Upper lobe of left lung (tissue), 6 donors: ENCODE results near the gene CAMK1. TPM values are rescaled to one million over a fixed set of nuclear protein-coding genes. Genes with fewer than 3 reads are reported as not detected.

ENCODE experiments used
- ATAC-seq, 2 donors: fragments of 200-7000 bp; cut with Tn5 transposase; one replicate each; pipeline ENCODE4 v1.9.1; 2022; ENCODE audit warnings: mild to moderate bottlenecking in 2 of 2, moderate library complexity in 2 of 2; ENCODE audit not compliant: low FRiP score in 2 of 2
- DNase-seq, 2 donors: peaks; one replicate each; pipeline ENCODE4 v3.0.0-alpha.2; 2019 to 2020
- H3K27ac ChIP-seq, 4 donors: fragments of 200-600 bp; sonication (generic); one replicate each; pipeline ENCODE4 v1.5.1; 2016 to 2019
- H3K27me3 ChIP-seq, 4 donors: fragments of 200-600 bp; sonication (generic); one replicate each; pipeline ENCODE4 v1.5.1; 2017 to 2019
- H3K36me3 ChIP-seq, 4 donors: fragments of 200-600 bp; sonication (generic); one replicate each; pipeline ENCODE4 v1.5.1; 2016 to 2019
- H3K4me1 ChIP-seq, 4 donors: fragments of 200-600 bp; sonication (generic); one replicate each; pipeline ENCODE4 v1.5.1; 2018 to 2019
- H3K4me3 ChIP-seq, 4 donors: fragments of 200-600 bp; sonication (generic); one replicate each; pipeline ENCODE4 v1.5.1; 2017 to 2019; ENCODE audit warnings: mild to moderate bottlenecking in 2 of 4, moderate library complexity in 1 of 4
- H3K9me3 ChIP-seq, 4 donors: fragments of 200-600 bp; sonication (generic); one replicate each; pipeline ENCODE4 v1.5.1; 2018 to 2019
- EP300 ChIP-seq, 4 donors: sonication (generic); formaldehyde crosslinking; IDR thresholded peaks; one replicate each; pipeline ENCODE4 v1.5.1; 2017; ENCODE audit warnings: antibody characterized with exemption in 4 of 4, control low read depth in 2 of 4
- POLR2A ChIP-seq, 4 donors: fragments of 450-650 bp; IDR thresholded peaks; one replicate each; pipeline ENCODE4 v1.5.1; 2016 to 2017; ENCODE audit warnings: antibody characterized with exemption in 4 of 4, mild to moderate bottlenecking in 2 of 4
- POLR2AphosphoS5 ChIP-seq, 2 donors: sonication (generic); formaldehyde crosslinking; IDR thresholded peaks; one replicate each; pipeline ENCODE4 v1.5.1; 2017; ENCODE audit warnings: antibody characterized with exemption in 2 of 2
- WGBS, 2 donors: methylation state at CpG; one replicate each; pipeline ENCODE4 v1.1.5; 2017 to 2018; 5-methylcytosine and 5-hydroxymethylcytosine counted together
- total RNA-seq, 6 donors: library from RNA; depleted of rRNA in 4 of 6; stranded (reverse); fragments of >200 nt in 4 of 6; gene quantifications; one replicate each; pipeline versions ENCODE4 v1.1.0 to v1.2.1, GENCODE V29; 2016 to 2021
- TF ChIP-seq, protein P1 (sequence below), 6 experiments: fragments of 450-650 bp in 4 of 6; fragments of 200-600 bp in 2 of 6; sonication (generic) in 2 of 6; IDR thresholded peaks; one replicate each; pipeline ENCODE4 v1.5.1; 2016 to 2019; ENCODE audit warnings: antibody characterized with exemption in 6 of 6
- donor health status: DM: no; HTN: no; CAD: no; lungs with moderate emphysema.
- donor health status: DM: no; HTN: yes; CAD: no; lungs with severe emphysema.

CAMK1 gene
- total RNA-seq, 6 donors from 2014 or later, result 19.5 to 44.0 (median 27.6) TPM

DNA sequence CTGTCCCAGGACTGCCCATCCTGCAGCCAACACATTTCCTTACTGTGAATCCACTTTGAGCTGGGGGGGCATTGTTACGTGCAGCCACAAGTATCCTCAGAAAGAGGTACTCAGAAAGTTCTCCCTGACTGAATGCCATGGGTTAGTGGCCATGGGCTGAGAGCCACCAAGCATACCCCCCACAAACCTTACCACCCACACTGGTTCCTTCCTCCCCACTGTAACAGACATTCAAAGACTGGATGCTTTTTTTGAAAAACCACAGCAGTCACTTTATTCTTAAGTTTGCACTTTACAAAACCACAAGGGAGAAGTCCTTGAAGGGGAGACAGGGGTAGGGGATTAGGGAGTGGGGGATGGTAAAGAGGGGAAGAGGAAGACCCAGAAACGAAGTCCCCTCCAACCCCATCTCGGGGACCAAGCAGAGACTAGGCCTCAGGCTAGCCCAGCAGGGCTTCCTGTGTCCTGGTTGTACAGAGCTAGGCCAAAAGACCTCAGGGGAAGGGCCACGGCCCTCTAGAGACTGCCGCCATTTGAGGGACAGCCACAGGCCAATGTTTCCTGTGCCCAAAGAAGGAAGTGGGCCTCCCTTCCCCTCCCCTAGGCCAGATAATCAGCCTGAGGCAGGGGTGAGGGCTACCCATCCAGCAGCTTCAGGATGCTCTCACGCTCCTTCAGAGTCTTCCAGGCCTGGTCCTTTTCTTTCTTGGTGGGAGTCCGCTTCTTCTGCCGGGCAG, 10.1 kb upstream of the CAMK1 start:
- TF ChIP-seq POLR2AphosphoS5 (IDR thresholded peaks at IDR 0.05), result no peak
- TF ChIP-seq EP300 (IDR thresholded peaks at IDR 0.05), result no peak
- TF ChIP-seq, protein P1, sequence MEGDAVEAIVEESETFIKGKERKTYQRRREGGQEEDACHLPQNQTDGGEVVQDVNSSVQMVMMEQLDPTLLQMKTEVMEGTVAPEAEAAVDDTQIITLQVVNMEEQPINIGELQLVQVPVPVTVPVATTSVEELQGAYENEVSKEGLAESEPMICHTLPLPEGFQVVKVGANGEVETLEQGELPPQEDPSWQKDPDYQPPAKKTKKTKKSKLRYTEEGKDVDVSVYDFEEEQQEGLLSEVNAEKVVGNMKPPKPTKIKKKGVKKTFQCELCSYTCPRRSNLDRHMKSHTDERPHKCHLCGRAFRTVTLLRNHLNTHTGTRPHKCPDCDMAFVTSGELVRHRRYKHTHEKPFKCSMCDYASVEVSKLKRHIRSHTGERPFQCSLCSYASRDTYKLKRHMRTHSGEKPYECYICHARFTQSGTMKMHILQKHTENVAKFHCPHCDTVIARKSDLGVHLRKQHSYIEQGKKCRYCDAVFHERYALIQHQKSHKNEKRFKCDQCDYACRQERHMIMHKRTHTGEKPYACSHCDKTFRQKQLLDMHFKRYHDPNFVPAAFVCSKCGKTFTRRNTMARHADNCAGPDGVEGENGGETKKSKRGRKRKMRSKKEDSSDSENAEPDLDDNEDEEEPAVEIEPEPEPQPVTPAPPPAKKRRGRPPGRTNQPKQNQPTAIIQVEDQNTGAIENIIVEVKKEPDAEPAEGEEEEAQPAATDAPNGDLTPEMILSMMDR (IDR thresholded peaks at IDR 0.05), result no peak
- TF ChIP-seq POLR2A (IDR thresholded peaks at IDR 0.05), result no peak
- 56 to 58% methylated on average over 7 to 8 of the region's 8 CpGs for WGBS, 2 donors
- ATAC-seq, result peak; percentile 59 to 67
- Histone ChIP-seq H3K4me1 (peaks cover 0 to 18% (median 6%) of the 10 kb centered on the region in 4 donors), H3K36me3 (peaks cover 8 to 52% (median 33%) of the 10 kb centered on the region in 4 donors), H3K27me3 (no peaks in the 10 kb centered on the region), H3K4me3 (no peak overlapping the region), H3K9me3 (no peaks in the 10 kb centered on the region), H3K27ac (peak overlapping the region; percentile 27 to 71 (median 60))
- peak in 1 of 2 donors; percentile 37 for DNase-seq

DNA sequence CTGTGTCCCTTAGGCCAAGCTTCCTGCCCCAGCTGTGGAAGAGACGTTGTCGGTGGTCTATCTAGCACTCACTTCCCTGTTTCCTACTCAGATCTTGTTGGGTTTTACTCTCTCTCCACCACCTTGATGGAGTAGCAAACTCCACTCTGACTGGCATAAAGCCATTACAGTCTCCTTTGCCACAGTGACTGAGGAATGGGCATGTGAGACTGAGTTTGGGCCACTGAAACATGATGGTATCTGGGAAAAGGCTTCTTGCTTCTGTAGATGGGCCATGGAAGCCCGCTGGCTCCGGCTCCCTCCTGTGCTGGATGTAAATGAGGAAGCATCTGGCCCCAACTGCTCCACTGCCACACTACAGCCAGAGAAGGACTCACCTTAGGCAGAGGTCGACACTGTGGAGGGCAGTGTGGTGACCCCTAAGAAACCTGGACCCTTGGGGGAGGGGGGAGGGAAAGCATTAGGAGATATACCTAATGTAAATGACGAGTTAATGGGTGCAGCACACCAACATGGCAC, 9.4 kb upstream of the CAMK1 start:
- no peaks in the 10 kb centered on the region for H3K27me3 ChIP-seq
- no peak for ATAC-seq
- no peak for TF ChIP-seq POLR2A (IDR thresholded peaks at IDR 0.05)
- TF ChIP-seq, protein P1 (IDR thresholded peaks at IDR 0.05), result no peak
- TF ChIP-seq POLR2AphosphoS5 (IDR thresholded peaks at IDR 0.05), result no peak
- TF ChIP-seq EP300 (IDR thresholded peaks at IDR 0.05), result no peak
- H3K4me1 ChIP-seq, result peaks cover 0 to 18% (median 6%) of the 10 kb centered on the region in 4 donors
- no peak overlapping the region for H3K4me3 ChIP-seq
- 79 to 80% methylated on average over 6 of the region's 6 CpGs for WGBS, 2 donors
- H3K9me3 ChIP-seq, result no peaks in the 10 kb centered on the region
- H3K36me3 ChIP-seq, result peaks cover 4 to 45% (median 28%) of the 10 kb centered on the region in 4 donors
- peak in 1 of 2 donors; percentile 46 for DNase-seq
- peak overlapping the region in 2 of 4 donors; percentile 51 to 70 for H3K27ac ChIP-seq

DNA sequence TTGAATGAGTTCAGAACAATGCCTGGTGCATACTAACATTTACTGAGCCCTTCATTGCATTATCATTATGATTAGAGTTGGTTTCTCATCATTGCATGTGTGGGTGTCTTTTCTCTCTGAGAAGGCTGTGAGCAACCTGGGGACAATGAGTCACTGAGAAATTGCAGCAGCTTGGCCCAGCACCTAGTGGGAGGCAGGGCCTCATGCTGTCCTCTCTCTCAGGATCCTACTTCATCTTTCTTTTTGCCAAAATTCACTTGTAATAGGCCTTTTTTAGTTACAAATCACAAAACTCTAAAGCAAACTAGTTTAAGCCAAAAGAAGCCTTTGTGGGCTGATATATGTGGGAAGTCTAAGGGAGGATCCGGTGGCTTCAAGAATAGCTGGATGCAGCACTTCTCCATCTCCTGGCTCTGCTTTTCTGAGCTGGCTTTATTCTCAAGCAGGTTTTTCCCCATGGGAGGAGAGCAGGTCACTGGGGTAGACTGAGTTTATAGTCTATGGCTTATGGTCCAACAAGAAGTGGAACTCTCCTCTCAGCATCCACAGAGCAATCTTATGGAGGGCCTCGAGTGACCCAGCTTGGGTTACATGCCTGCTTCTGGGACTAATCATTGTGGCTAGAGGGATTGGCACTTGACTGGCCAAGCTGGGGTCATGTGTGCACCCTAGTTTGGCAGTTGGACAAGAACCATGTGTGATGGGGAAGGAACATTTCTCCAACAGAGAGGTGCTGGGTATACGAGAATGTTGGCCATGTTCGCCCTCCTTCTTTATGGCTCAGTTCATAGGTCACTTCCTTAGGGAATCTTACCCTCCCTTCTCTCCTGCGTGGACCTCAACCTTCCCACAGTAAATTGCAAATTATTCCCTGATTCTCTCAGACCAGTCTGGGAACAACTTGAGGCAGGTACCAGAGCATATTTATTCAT, 8.7 kb upstream of the CAMK1 start:
- peak in 1 of 2 donors; percentile 78 for ATAC-seq
- no peak for TF ChIP-seq EP300 (IDR thresholded peaks at IDR 0.05)
- TF ChIP-seq, protein P1 (IDR thresholded peaks at IDR 0.05), result no peak
- no peak for TF ChIP-seq POLR2A (IDR thresholded peaks at IDR 0.05)
- no peak for TF ChIP-seq POLR2AphosphoS5 (IDR thresholded peaks at IDR 0.05)
- H3K4me1 ChIP-seq, result peaks cover 0 to 18% (median 6%) of the 10 kb centered on the region in 4 donors
- H3K27ac ChIP-seq, result no peak overlapping the region
- no peaks in the 10 kb centered on the region for H3K9me3 ChIP-seq
- 79 to 81% methylated on average over 5 of the region's 5 CpGs for WGBS, 2 donors
- no peak overlapping the region for H3K4me3 ChIP-seq
- peaks cover 0 to 37% (median 21%) of the 10 kb centered on the region in 4 donors for H3K36me3 ChIP-seq
- no peaks in the 10 kb centered on the region for H3K27me3 ChIP-seq
- DNase-seq, result no peak

DNA sequence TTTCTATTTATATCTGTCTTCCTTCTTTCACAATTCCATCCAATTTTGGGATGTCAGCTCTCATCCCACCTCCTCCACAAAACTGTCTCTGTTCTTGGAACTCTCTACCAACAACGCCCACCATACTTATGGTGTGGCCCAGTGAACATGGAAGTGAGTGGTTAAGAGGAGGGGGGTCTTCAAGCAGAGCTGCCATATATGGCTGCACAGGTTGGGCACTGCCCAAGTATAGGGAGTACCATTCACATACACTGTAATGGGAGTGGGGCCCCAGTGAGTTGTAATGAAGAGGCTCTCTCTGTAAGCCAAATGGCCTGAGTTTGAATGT, 7.9 kb upstream of the CAMK1 start:
- peaks cover 0 to 18% (median 6%) of the 10 kb centered on the region in 4 donors for H3K4me1 ChIP-seq
- TF ChIP-seq POLR2A (IDR thresholded peaks at IDR 0.05), result no peak
- TF ChIP-seq POLR2AphosphoS5 (IDR thresholded peaks at IDR 0.05), result no peak
- TF ChIP-seq, protein P1 (IDR thresholded peaks at IDR 0.05), result no peak
- no peak for TF ChIP-seq EP300 (IDR thresholded peaks at IDR 0.05)
- peak in 1 of 2 donors; percentile 16 for ATAC-seq

More for the DNA sequence above, 7.9 kb upstream of the CAMK1 start:
- Histone ChIP-seq H3K36me3 (peaks cover 0 to 30% (median 16%) of the 10 kb centered on the region in 4 donors), H3K9me3 (no peaks in the 10 kb centered on the region), H3K27ac (no peak overlapping the region), H3K27me3 (no peaks in the 10 kb centered on the region), H3K4me3 (no peak overlapping the region)
- no peak for DNase-seq
- 76 to 89% methylated on average over 1 of the region's 1 CpG for WGBS, 2 donors
